Measurements from ENCODE around the gene SPTB. TPM values are rescaled to one million over a fixed set of nuclear protein-coding genes. Genes with fewer than 3 reads are reported as not detected.
A peak's percentile ranks its signal among the peaks of the same experiment; 100 is the strongest.

SPTB gene
- total and polyA plus RNA-seq, 9 donors, result 0.28 to 1.4 (median 0.68) TPM

- Histone ChIP-seq H3K4me3 (peak overlapping the region; percentile 2), H3K27ac (peak overlapping the region in 1 of 2 donors; percentile 17), H3K36me3 (no peaks in the 10 kb centered on the region), H3K4me1 (ENCODE audit: insufficient read depth) (peaks cover 35% of the 10 kb centered on the region), H3K9me3 (no peaks in the 10 kb centered on the region), H3K27me3 (no peaks in the 10 kb centered on the region)
- TF ChIP-seq POLR2A (IDR thresholded peaks at IDR 0.05) (no peak), EP300 (IDR thresholded peaks at IDR 0.05) (no peak), CTCF (IDR thresholded peaks at IDR 0.05) (no peak)
- 63 to 70% (median 64%) methylated on average over 18 of the region's 18 CpGs for WGBS, 3 donors
- DNase-seq, result peak in 1 of 5 donors; percentile 38
- intact Hi-C loops (cut with DNase I), result loop anchor here in 1 of 4 donors (5.0 kb wide), 1 partner anchor 54 kb away; no protein-coding TSS in a partner anchor
These were observed 171.3 kb downstream of the SPTB start for GRCh38 chr14:64708148-64709004.

- 67 to 81% (median 72%) methylated on average over 7 of the region's 7 CpGs for WGBS, 3 donors
- Histone ChIP-seq H3K27me3 (no peaks in the 10 kb centered on the region), H3K27ac (no peak overlapping the region), H3K9me3 (no peaks in the 10 kb centered on the region), H3K4me1 (ENCODE audit: insufficient read depth) (peaks cover 35% of the 10 kb centered on the region), H3K36me3 (no peaks in the 10 kb centered on the region), H3K4me3 (no peak overlapping the region)
- no peak for DNase-seq
- no peak for TF ChIP-seq EP300 (IDR thresholded peaks at IDR 0.05)
- TF ChIP-seq POLR2A (IDR thresholded peaks at IDR 0.05), result no peak
- no peak for TF ChIP-seq CTCF (IDR thresholded peaks at IDR 0.05)
- intact Hi-C loops (cut with DNase I), result loop anchor here in 1 of 4 donors (5.0 kb wide), 1 partner anchor 55 kb away; no protein-coding TSS in a partner anchor
These were observed 172.0 kb downstream of the SPTB start for GRCh38 chr14:64707661-64708060.

- intact Hi-C loops (cut with DNase I), result loop anchor here in 1 of 4 donors (5.0 kb wide), 1 partner anchor 56 kb away; no protein-coding TSS in a partner anchor
- peak; percentile 44 to 77 (median 58) for DNase-seq
These were observed 173.0 kb downstream of the SPTB start for GRCh38 chr14:64706593-64707193.

More at GRCh38 chr14:64706593-64707193, 173.0 kb downstream of the SPTB start:
- H3K27me3 ChIP-seq, result no peaks in the 10 kb centered on the region
- H3K4me3 ChIP-seq, result peak overlapping the region; percentile 13
- H3K4me1 ChIP-seq (ENCODE audit: insufficient read depth), result peaks cover 35% of the 10 kb centered on the region
- peak overlapping the region; percentile 61 to 93 for H3K27ac ChIP-seq
- 13 to 29% (median 16%) methylated on average over 14 of the region's 14 CpGs for WGBS, 3 donors
- no peaks in the 10 kb centered on the region for H3K36me3 ChIP-seq
- TF ChIP-seq EP300 (IDR thresholded peaks at IDR 0.05), result no peak
- no peak for TF ChIP-seq CTCF (IDR thresholded peaks at IDR 0.05)
- TF ChIP-seq POLR2A (IDR thresholded peaks at IDR 0.05), result no peak
- no peaks in the 10 kb centered on the region for H3K9me3 ChIP-seq
